Activated naive CD4-positive, alpha-beta T cell treated with anti-CD3 and anti-CD28 coated beads, Interleukin-2, amount 50 U/mL, for 24 hours (primary cell): Measurements from ENCODE around the gene ISG20.
"Not testable (repeated sequence)": the region's sequence is repeated elsewhere in the genome, so short reads cannot be mapped to it uniquely, and the experiment has no call there.

Experiments
- H3K27ac Mint-ChIP-seq: one replicate; pipeline ENCODE4 v1.8.0; 2021; ENCODE audit warnings: mild to moderate bottlenecking, mixed read lengths
- H3K27me3 Mint-ChIP-seq: one replicate; pipeline ENCODE4 v1.8.0; 2021; ENCODE audit warnings: mixed read lengths
- H3K36me3 Mint-ChIP-seq: one replicate; pipeline ENCODE4 v1.8.0; 2021; ENCODE audit warnings: mixed read lengths
- H3K4me1 Mint-ChIP-seq: one replicate; pipeline ENCODE4 v1.8.0; 2021; ENCODE audit warnings: mixed read lengths
- H3K4me3 Mint-ChIP-seq: one replicate; pipeline ENCODE4 v1.8.0; 2021; ENCODE audit warnings: mild to moderate bottlenecking, mixed read lengths
- H3K9me3 Mint-ChIP-seq: one replicate; pipeline ENCODE4 v1.8.0; 2021; ENCODE audit warnings: mixed read lengths

Gene ISG20

GRCh38 chr15:88625943-88626741 lies 12.7 kb upstream of the ISG20 start:
- Mint-ChIP-seq H3K36me3 (peaks cover 47% of the 10 kb centered on the region), H3K4me3 (peak overlapping the region; percentile 69), H3K9me3 (no peaks in the 10 kb centered on the region), H3K27ac (peak overlapping the region; percentile 68), H3K4me1 (peaks cover 84% of the 10 kb centered on the region), H3K27me3 (no peaks in the 10 kb centered on the region)

- Mint-ChIP-seq H3K36me3 (peaks cover 48% of the 10 kb centered on the region), H3K4me3 (peak overlapping the region; percentile 61), H3K9me3 (no peaks in the 10 kb centered on the region), H3K27me3 (no peaks in the 10 kb centered on the region), H3K27ac (peak overlapping the region; percentile 86), H3K4me1 (peaks cover 92% of the 10 kb centered on the region)
Observed at GRCh38 chr15:88627463-88627862, 11.4 kb upstream of the ISG20 start.

GRCh38 chr15:88628018-88628654 lies 10.7 kb upstream of the ISG20 start:
- no peaks in the 10 kb centered on the region for H3K27me3 Mint-ChIP-seq
- H3K27ac Mint-ChIP-seq: peak overlapping the region; percentile 86
- peaks cover 46% of the 10 kb centered on the region for H3K36me3 Mint-ChIP-seq
- H3K9me3 Mint-ChIP-seq: no peaks in the 10 kb centered on the region
- H3K4me1 Mint-ChIP-seq: peaks cover 92% of the 10 kb centered on the region
- H3K4me3 Mint-ChIP-seq: peak overlapping the region; percentile 61

GRCh38 chr15:88629071-88629470 lies 9.7 kb upstream of the ISG20 start:
- Mint-ChIP-seq H3K27ac (no peak overlapping the region), H3K9me3 (no peaks in the 10 kb centered on the region), H3K36me3 (peaks cover 43% of the 10 kb centered on the region), H3K4me3 (peak overlapping the region; percentile 70), H3K4me1 (peaks cover 90% of the 10 kb centered on the region), H3K27me3 (no peaks in the 10 kb centered on the region)

GRCh38 chr15:88630141-88630721 lies 8.6 kb upstream of the ISG20 start:
- Mint-ChIP-seq H3K4me3 (peak overlapping the region; percentile 70), H3K27ac (peak overlapping the region; percentile 77), H3K9me3 (no peaks in the 10 kb centered on the region), H3K27me3 (no peaks in the 10 kb centered on the region), H3K4me1 (peaks cover 91% of the 10 kb centered on the region), H3K36me3 (peaks cover 44% of the 10 kb centered on the region)

GRCh38 chr15:88630798-88631463 lies 7.9 kb upstream of the ISG20 start:
- Mint-ChIP-seq H3K36me3 (peaks cover 44% of the 10 kb centered on the region), H3K27ac (no peak overlapping the region), H3K27me3 (no peaks in the 10 kb centered on the region), H3K4me1 (peaks cover 92% of the 10 kb centered on the region), H3K9me3 (no peaks in the 10 kb centered on the region), H3K4me3 (peak overlapping the region; percentile 24)

- Mint-ChIP-seq H3K4me1 (peaks cover 96% of the 10 kb centered on the region), H3K36me3 (peaks cover 48% of the 10 kb centered on the region), H3K9me3 (no peaks in the 10 kb centered on the region), H3K27ac (peak overlapping the region; percentile 46), H3K27me3 (no peaks in the 10 kb centered on the region), H3K4me3 (peak overlapping the region; percentile 3)
Observed at GRCh38 chr15:88631464-88632028, 7.3 kb upstream of the ISG20 start.

GRCh38 chr15:88632797-88633196 lies 6.0 kb upstream of the ISG20 start:
- H3K9me3 Mint-ChIP-seq, H3K27me3 Mint-ChIP-seq: not testable (repeated sequence)
- peak overlapping the region; percentile 57 for H3K4me3 Mint-ChIP-seq

GRCh38 chr15:88634449-88634848 lies 4.4 kb upstream of the ISG20 start:
- peaks cover 94% of the 10 kb centered on the region for H3K4me1 Mint-ChIP-seq
- H3K4me3 Mint-ChIP-seq: no peak overlapping the region
- peaks cover 33% of the 10 kb centered on the region for H3K36me3 Mint-ChIP-seq
- H3K27me3 Mint-ChIP-seq: no peaks in the 10 kb centered on the region
- H3K9me3 Mint-ChIP-seq: no peaks in the 10 kb centered on the region
- peak overlapping the region; percentile 55 for H3K27ac Mint-ChIP-seq

More at GRCh38 chr15:88632797-88633196, 6.0 kb upstream of the ISG20 start:
- Mint-ChIP-seq H3K36me3 (peaks cover 41% of the 10 kb centered on the region), H3K27ac (peak overlapping the region; percentile 84), H3K4me1 (peaks cover 97% of the 10 kb centered on the region)

- Mint-ChIP-seq H3K36me3 (peaks cover 28% of the 10 kb centered on the region), H3K4me3 (peak overlapping the region; percentile 83), H3K4me1 (peaks cover 94% of the 10 kb centered on the region), H3K27ac (peak overlapping the region; percentile 82), H3K9me3 (no peaks in the 10 kb centered on the region), H3K27me3 (no peaks in the 10 kb centered on the region)
Observed at GRCh38 chr15:88635318-88635717, 3.5 kb upstream of the ISG20 start.

GRCh38 chr15:88636050-88636449 lies 2.8 kb upstream of the ISG20 start:
- no peaks in the 10 kb centered on the region for H3K9me3 Mint-ChIP-seq
- peak overlapping the region; percentile 83 for H3K4me3 Mint-ChIP-seq
- H3K36me3 Mint-ChIP-seq: peaks cover 25% of the 10 kb centered on the region
- no peaks in the 10 kb centered on the region for H3K27me3 Mint-ChIP-seq
- peak overlapping the region; percentile 93 for H3K27ac Mint-ChIP-seq
- H3K4me1 Mint-ChIP-seq: peaks cover 91% of the 10 kb centered on the region

GRCh38 chr15:88636654-88637053 lies 2.2 kb upstream of the ISG20 start:
- Mint-ChIP-seq H3K4me3 (peak overlapping the region; percentile 83), H3K36me3 (peaks cover 24% of the 10 kb centered on the region), H3K27me3 (no peaks in the 10 kb centered on the region), H3K4me1 (peaks cover 85% of the 10 kb centered on the region), H3K27ac (peak overlapping the region; percentile 93), H3K9me3 (no peaks in the 10 kb centered on the region)

GRCh38 chr15:88637436-88637835 lies 1.4 kb upstream of the ISG20 start:
- Mint-ChIP-seq H3K27ac (peak overlapping the region; percentile 93), H3K4me1 (peaks cover 83% of the 10 kb centered on the region), H3K36me3 (peaks cover 23% of the 10 kb centered on the region), H3K27me3 (no peaks in the 10 kb centered on the region), H3K4me3 (peak overlapping the region; percentile 83), H3K9me3 (no peaks in the 10 kb centered on the region)

GRCh38 chr15:88637841-88638625 lies 783 bp upstream of the ISG20 start:
- no peaks in the 10 kb centered on the region for H3K9me3 Mint-ChIP-seq
- no peaks in the 10 kb centered on the region for H3K27me3 Mint-ChIP-seq
- H3K27ac Mint-ChIP-seq: peak overlapping the region; percentile 93
- H3K4me3 Mint-ChIP-seq: peak overlapping the region; percentile 83
- peaks cover 21% of the 10 kb centered on the region for H3K36me3 Mint-ChIP-seq
- H3K4me1 Mint-ChIP-seq: peaks cover 82% of the 10 kb centered on the region
